ENCODE data around the gene KIFBP. TPM values are rescaled to one million over a fixed set of nuclear protein-coding genes. Genes with fewer than 3 reads are reported as not detected.

KIFBP gene
- total RNA-seq, 3 donors from 2014 or later = 28.2 to 37.9 (median 29.1) TPM

- no peak for TF ChIP-seq POLR2AphosphoS5 (IDR thresholded peaks at IDR 0.05)
- TF ChIP-seq POLR2A (IDR thresholded peaks at IDR 0.05) = no peak
- TF ChIP-seq CTCF (IDR thresholded peaks at IDR 0.05) = no peak
- Histone ChIP-seq H3K9me3 (no peaks in the 10 kb centered on the region), H3K4me3 (no peak overlapping the region), H3K4me1 (no peaks in the 10 kb centered on the region), H3K27ac (peak overlapping the region in 1 of 2 donors; percentile 25), H3K36me3 (no peaks in the 10 kb centered on the region), H3K27me3 (no peaks in the 10 kb centered on the region)
- intact Hi-C loops (cut with DNase I; ENCODE audit: low total_unique reads) = no loop called here
- no peak for DNase-seq (ENCODE audit: low spot score in 2 of 2)
Measured at GRCh38 chr10:69045441-69046300, 57.1 kb downstream of the KIFBP start.

- no peak for DNase-seq (ENCODE audit: low spot score in 2 of 2)
- Histone ChIP-seq H3K36me3 (no peaks in the 10 kb centered on the region), H3K4me3 (no peak overlapping the region), H3K27ac (peak overlapping the region in 1 of 2 donors; percentile 25), H3K27me3 (no peaks in the 10 kb centered on the region), H3K4me1 (no peaks in the 10 kb centered on the region), H3K9me3 (no peaks in the 10 kb centered on the region)
- TF ChIP-seq CTCF (IDR thresholded peaks at IDR 0.05) (no peak), POLR2AphosphoS5 (IDR thresholded peaks at IDR 0.05) (no peak), POLR2A (IDR thresholded peaks at IDR 0.05) (no peak)
- intact Hi-C loops (cut with DNase I; ENCODE audit: low total_unique reads) = no loop called here
Measured at GRCh38 chr10:69047111-69047832, 58.7 kb downstream of the KIFBP start.

GRCh38 chr10:69048103-69048502 lies 59.5 kb downstream of the KIFBP start:
- no peak for TF ChIP-seq POLR2AphosphoS5 (IDR thresholded peaks at IDR 0.05)
- no peak for TF ChIP-seq CTCF (IDR thresholded peaks at IDR 0.05)
- no peak for TF ChIP-seq POLR2A (IDR thresholded peaks at IDR 0.05)
- H3K9me3 ChIP-seq = no peaks in the 10 kb centered on the region
- DNase-seq (ENCODE audit: low spot score in 2 of 2) = no peak
- intact Hi-C loops (cut with DNase I; ENCODE audit: low total_unique reads) = no loop called here
- H3K36me3 ChIP-seq = no peaks in the 10 kb centered on the region
- no peaks in the 10 kb centered on the region for H3K4me1 ChIP-seq
- H3K27me3 ChIP-seq = no peaks in the 10 kb centered on the region
- no peak overlapping the region for H3K4me3 ChIP-seq
- H3K27ac ChIP-seq = peak overlapping the region in 1 of 2 donors; percentile 25

- no peaks in the 10 kb centered on the region for H3K27me3 ChIP-seq
- TF ChIP-seq CTCF (IDR thresholded peaks at IDR 0.05) = no peak
- TF ChIP-seq POLR2AphosphoS5 (IDR thresholded peaks at IDR 0.05) = no peak
- no peak for TF ChIP-seq POLR2A (IDR thresholded peaks at IDR 0.05)
- no peaks in the 10 kb centered on the region for H3K9me3 ChIP-seq
- no peak overlapping the region for H3K4me3 ChIP-seq
- no peak for DNase-seq (ENCODE audit: low spot score in 2 of 2)
- no peaks in the 10 kb centered on the region for H3K36me3 ChIP-seq
- H3K27ac ChIP-seq = no peak overlapping the region
- intact Hi-C loops (cut with DNase I; ENCODE audit: low total_unique reads) = no loop called here
- no peaks in the 10 kb centered on the region for H3K4me1 ChIP-seq
Measured at GRCh38 chr10:69049566-69049961, 61.0 kb downstream of the KIFBP start.

GRCh38 chr10:69051303-69051702 lies 62.7 kb downstream of the KIFBP start:
- Histone ChIP-seq H3K36me3 (no peaks in the 10 kb centered on the region), H3K27me3 (no peaks in the 10 kb centered on the region), H3K4me1 (no peaks in the 10 kb centered on the region), H3K4me3 (no peak overlapping the region), H3K9me3 (no peaks in the 10 kb centered on the region), H3K27ac (no peak overlapping the region)
- TF ChIP-seq CTCF (IDR thresholded peaks at IDR 0.05) (no peak), POLR2A (IDR thresholded peaks at IDR 0.05) (no peak), POLR2AphosphoS5 (IDR thresholded peaks at IDR 0.05) (no peak)
- intact Hi-C loops (cut with DNase I; ENCODE audit: low total_unique reads) = no loop called here
- DNase-seq (ENCODE audit: low spot score in 2 of 2) = no peak

Measured in breast epithelium (tissue), 4 donors.